K562 (cell line): ENCODE data around the gene ATOH8.

ENCODE experiments used
- CREM ChIP-seq: IDR thresholded peaks from 2 replicates; pipeline ENCODE4 v1.6.1; 2014; ENCODE audit warnings: antibody characterized with exemption, low read depth
- HNRNPH1 ChIP-seq: fragments of 200-400 bp; formaldehyde crosslinking; optimal IDR thresholded peaks from 2 replicates; pipeline ENCODE3; 2017; ENCODE audit warnings: low read depth, mild to moderate bottlenecking, low read length, moderate library complexity
- MYC ChIP-seq, 2 experiments: fragments of 250-450 bp in 1 of 2; sonication (Bioruptor Pico) in 1 of 2; IDR thresholded peaks; 2 replicates each; pipeline versions ENCODE4 v1.5.1 to v1.6.1; 2012 to 2021; ENCODE audit warnings: low read depth in 2 of 2, borderline replicate concordance in 1 of 2, improper control_type of control experiment in 1 of 2, low read length in 1 of 2, mild to moderate bottlenecking in 1 of 2, moderate library complexity in 1 of 2
- NR2C2 ChIP-seq, 2 experiments: fragments of 200-800 bp in 1 of 2; sonication (Bioruptor generic) in 1 of 2; sonication (generic) in 1 of 2; formaldehyde crosslinking in 1 of 2; IDR thresholded peaks; 2 replicates each; pipeline versions ENCODE4 v1.6.1 to v1.8.0; 2016 to 2022; ENCODE audit warnings: mild to moderate bottlenecking in 1 of 2, missing compliant biosample characterization in 1 of 2, missing genetic modification characterization in 1 of 2, missing genetic modification reagents in 1 of 2
- POLR2A ChIP-seq: fragments of 450-650 bp; conservative IDR thresholded peaks from 2 replicates; pipeline ENCODE4 v1.6.1; 2016
- RAD21 ChIP-seq, 2 experiments: fragments of 250-450 bp in 1 of 2; fragments of 450-650 bp in 1 of 2; sonication (Bioruptor Pico) in 1 of 2; formaldehyde crosslinking in 1 of 2; IDR thresholded peaks in 1 of 2; conservative IDR thresholded peaks in 1 of 2; 2 replicates each; pipeline versions ENCODE4 v1.4.0 to v1.8.0; 2020 to 2022; ENCODE audit warnings: mild to moderate bottlenecking in 2 of 2, moderate library complexity in 1 of 2
- TAF15 ChIP-seq: fragments of 200-400 bp; formaldehyde crosslinking; IDR thresholded peaks from 2 replicates; pipeline ENCODE4 v1.6.1; 2017; ENCODE audit warnings: mild to moderate bottlenecking, low read depth, low read length, moderate library complexity
- TF ChIP-seq, protein P1 (sequence below), 2 experiments: fragments of 450-650 bp; formaldehyde crosslinking in 1 of 2; IDR thresholded peaks; 2 replicates each; pipeline versions ENCODE4 v1.4.0 to v1.6.1; 2014 to 2020; ENCODE audit warnings: mild to moderate bottlenecking in 2 of 2, borderline replicate concordance in 1 of 2, low read depth in 1 of 2
- TF ChIP-seq, protein P2 (sequence below): sonication (generic); formaldehyde crosslinking; IDR thresholded peaks from 2 replicates; pipeline ENCODE4 v1.8.0; 2023; ENCODE audit warnings: mild to moderate bottlenecking, missing genetic modification reagents
- TF ChIP-seq, protein P3 (sequence below), 3 experiments: IDR thresholded peaks in 2 of 3; conservative IDR thresholded peaks in 1 of 3; 2 replicates each; pipeline ENCODE4 v1.5.1; 2011 to 2012; ENCODE audit warnings: low read length in 3 of 3, mild to moderate bottlenecking in 3 of 3, control low read depth in 2 of 3, improper control_type of control experiment in 1 of 3, inconsistent platforms in 1 of 3, low read depth in 1 of 3, mixed read lengths in 1 of 3, moderate library complexity in 1 of 3; ENCODE audit not compliant: insufficient read depth in 2 of 3

DNA sequence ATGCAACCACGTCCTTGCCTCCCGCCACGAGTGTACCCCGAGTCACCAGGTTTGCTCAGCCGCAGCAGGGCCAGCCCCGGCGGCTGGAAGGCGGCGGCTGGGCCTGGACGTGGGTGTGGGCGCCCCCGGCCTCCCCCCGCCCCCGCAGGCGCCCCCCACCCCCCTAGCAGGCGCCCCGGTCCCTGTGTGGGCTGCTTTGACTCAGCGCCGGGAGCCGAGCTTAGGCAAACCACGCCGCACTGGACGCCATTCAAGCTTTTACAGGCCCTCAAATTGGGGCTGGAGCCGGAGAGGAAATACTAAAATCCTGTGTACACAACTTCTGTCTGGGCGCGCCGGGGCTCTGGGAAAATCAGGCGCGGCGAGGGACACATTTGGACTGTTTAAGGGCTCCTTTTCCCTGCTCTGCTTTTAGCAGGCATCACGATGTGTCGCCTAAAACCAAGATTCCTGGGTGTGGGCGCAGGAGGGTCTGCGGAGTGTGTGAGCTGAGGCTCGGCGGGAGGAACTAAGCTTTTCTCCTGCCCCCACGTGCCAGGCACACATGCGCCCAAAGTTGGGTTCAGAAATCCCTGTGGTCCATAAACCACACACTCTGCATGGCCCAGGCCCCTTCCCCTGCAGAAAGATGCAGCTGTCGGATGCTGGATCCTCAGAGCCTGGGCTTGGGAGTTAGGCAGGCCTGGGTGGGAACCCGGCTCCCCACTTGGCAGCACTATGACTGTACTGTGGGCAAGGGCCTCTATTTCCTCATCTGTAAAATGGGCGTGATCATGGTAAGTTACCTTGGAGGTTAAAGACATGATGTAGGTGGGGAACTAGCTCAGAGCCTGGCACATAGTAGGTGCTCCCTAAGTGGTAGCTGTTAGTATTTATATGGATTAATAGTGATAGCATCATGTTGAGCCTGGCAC, 57.6 kb downstream of the ATOH8 start:
- TF ChIP-seq, protein P1, sequence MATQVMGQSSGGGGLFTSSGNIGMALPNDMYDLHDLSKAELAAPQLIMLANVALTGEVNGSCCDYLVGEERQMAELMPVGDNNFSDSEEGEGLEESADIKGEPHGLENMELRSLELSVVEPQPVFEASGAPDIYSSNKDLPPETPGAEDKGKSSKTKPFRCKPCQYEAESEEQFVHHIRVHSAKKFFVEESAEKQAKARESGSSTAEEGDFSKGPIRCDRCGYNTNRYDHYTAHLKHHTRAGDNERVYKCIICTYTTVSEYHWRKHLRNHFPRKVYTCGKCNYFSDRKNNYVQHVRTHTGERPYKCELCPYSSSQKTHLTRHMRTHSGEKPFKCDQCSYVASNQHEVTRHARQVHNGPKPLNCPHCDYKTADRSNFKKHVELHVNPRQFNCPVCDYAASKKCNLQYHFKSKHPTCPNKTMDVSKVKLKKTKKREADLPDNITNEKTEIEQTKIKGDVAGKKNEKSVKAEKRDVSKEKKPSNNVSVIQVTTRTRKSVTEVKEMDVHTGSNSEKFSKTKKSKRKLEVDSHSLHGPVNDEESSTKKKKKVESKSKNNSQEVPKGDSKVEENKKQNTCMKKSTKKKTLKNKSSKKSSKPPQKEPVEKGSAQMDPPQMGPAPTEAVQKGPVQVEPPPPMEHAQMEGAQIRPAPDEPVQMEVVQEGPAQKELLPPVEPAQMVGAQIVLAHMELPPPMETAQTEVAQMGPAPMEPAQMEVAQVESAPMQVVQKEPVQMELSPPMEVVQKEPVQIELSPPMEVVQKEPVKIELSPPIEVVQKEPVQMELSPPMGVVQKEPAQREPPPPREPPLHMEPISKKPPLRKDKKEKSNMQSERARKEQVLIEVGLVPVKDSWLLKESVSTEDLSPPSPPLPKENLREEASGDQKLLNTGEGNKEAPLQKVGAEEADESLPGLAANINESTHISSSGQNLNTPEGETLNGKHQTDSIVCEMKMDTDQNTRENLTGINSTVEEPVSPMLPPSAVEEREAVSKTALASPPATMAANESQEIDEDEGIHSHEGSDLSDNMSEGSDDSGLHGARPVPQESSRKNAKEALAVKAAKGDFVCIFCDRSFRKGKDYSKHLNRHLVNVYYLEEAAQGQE (IDR thresholded peaks at IDR 0.05; ENCODE audit: borderline replicate concordance): no peak
- TF ChIP-seq, protein P1 (CRISPR knock-in tag; IDR thresholded peaks at IDR 0.05; ENCODE audit: low read depth): no peak
- TF ChIP-seq NR2C2 (CRISPR knock-in tag; IDR thresholded peaks at IDR 0.05) (no peak), NR2C2 (tag; IDR thresholded peaks at IDR 0.05) (no peak), MYC (IDR thresholded peaks at IDR 0.05; ENCODE audit: low read depth, low read length) (no peak), MYC (CRISPR knock-in tag; IDR thresholded peaks at IDR 0.05; ENCODE audit: borderline replicate concordance, low read depth) (no peak), POLR2A (no peak), RAD21 (CRISPR knock-in tag; conservative IDR thresholded peaks at IDR 0.05 in 1 of 2, IDR thresholded peaks at IDR 0.05 in 1 of 2) (no peak), TAF15 (no peak), HNRNPH1 (no peak), CREM (no peak)
- TF ChIP-seq, protein P2, sequence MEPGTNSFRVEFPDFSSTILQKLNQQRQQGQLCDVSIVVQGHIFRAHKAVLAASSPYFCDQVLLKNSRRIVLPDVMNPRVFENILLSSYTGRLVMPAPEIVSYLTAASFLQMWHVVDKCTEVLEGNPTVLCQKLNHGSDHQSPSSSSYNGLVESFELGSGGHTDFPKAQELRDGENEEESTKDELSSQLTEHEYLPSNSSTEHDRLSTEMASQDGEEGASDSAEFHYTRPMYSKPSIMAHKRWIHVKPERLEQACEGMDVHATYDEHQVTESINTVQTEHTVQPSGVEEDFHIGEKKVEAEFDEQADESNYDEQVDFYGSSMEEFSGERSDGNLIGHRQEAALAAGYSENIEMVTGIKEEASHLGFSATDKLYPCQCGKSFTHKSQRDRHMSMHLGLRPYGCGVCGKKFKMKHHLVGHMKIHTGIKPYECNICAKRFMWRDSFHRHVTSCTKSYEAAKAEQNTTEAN (CRISPR knock-in tag): no peak
- TF ChIP-seq, protein P3, sequence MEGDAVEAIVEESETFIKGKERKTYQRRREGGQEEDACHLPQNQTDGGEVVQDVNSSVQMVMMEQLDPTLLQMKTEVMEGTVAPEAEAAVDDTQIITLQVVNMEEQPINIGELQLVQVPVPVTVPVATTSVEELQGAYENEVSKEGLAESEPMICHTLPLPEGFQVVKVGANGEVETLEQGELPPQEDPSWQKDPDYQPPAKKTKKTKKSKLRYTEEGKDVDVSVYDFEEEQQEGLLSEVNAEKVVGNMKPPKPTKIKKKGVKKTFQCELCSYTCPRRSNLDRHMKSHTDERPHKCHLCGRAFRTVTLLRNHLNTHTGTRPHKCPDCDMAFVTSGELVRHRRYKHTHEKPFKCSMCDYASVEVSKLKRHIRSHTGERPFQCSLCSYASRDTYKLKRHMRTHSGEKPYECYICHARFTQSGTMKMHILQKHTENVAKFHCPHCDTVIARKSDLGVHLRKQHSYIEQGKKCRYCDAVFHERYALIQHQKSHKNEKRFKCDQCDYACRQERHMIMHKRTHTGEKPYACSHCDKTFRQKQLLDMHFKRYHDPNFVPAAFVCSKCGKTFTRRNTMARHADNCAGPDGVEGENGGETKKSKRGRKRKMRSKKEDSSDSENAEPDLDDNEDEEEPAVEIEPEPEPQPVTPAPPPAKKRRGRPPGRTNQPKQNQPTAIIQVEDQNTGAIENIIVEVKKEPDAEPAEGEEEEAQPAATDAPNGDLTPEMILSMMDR (IDR thresholded peaks at IDR 0.05 in 2 of 3, conservative IDR thresholded peaks at IDR 0.05 in 1 of 3; ENCODE audit: insufficient read depth in 2 of 3, low read depth in 1 of 3, low read length in 3 of 3): no peak
